Tibial nerve (tissue), 4 donors: ENCODE results near the gene RRP1B.
"Not testable (repeated sequence)": the region's sequence is repeated elsewhere in the genome, so short reads cannot be mapped to it uniquely, and the experiment has no call there.

ENCODE experiments used
- CTCF ChIP-seq, 5 experiments: fragments of 200-600 bp in 3 of 5; fragments of 450-650 bp in 2 of 5; sonication (generic) in 3 of 5; IDR thresholded peaks; one replicate each; pipeline ENCODE4 v1.5.1; 2016 to 2019; ENCODE audit warnings: antibody characterized with exemption in 5 of 5, mild to moderate bottlenecking in 3 of 5, moderate library complexity in 2 of 5
- EP300 ChIP-seq, 2 donors: sonication (generic); formaldehyde crosslinking; IDR thresholded peaks; one replicate each; pipeline ENCODE4 v1.6.1; 2017; ENCODE audit warnings: antibody characterized with exemption in 2 of 2, mild to moderate bottlenecking in 1 of 2
- POLR2A ChIP-seq, 2 donors: fragments of 450-650 bp; IDR thresholded peaks; one replicate each; pipeline ENCODE4 v1.6.1; 2017; ENCODE audit warnings: antibody characterized with exemption in 2 of 2, mild to moderate bottlenecking in 2 of 2, moderate library complexity in 2 of 2

GRCh38 chr21:43699492-43699777 is 40.1 kb downstream of the RRP1B start:
- TF ChIP-seq CTCF, EP300, POLR2A (IDR thresholded peaks at IDR 0.05): not testable (repeated sequence)
